H1 (cell line): ENCODE data around the gene ZNF488.

ENCODE experiments used
- EGR1 ChIP-seq: IDR thresholded peaks from 2 replicates; pipeline ENCODE4 v1.6.1; 2011; ENCODE audit warnings: low read depth, low read length, borderline replicate concordance
- POLR2A ChIP-seq, 2 experiments: IDR thresholded peaks; 1 replicate in 1 of 2; 2 replicates in 1 of 2; pipeline ENCODE4 v1.6.1; 2011; ENCODE audit warnings: low read depth in 2 of 2, low read length in 2 of 2, mild to moderate bottlenecking in 2 of 2; ENCODE audit errors: control extremely low read depth in 1 of 2
- SIX5 ChIP-seq: IDR thresholded peaks from 2 replicates; pipeline ENCODE4 v1.6.1; 2011; ENCODE audit warnings: mild to moderate bottlenecking, low read depth, low read length
- TF ChIP-seq, protein P1 (sequence below), 3 experiments: IDR thresholded peaks; 1 replicate in 2 of 3; 2 replicates in 1 of 3; pipeline versions ENCODE4 v1.5.1 to v1.6.1; 2011; ENCODE audit warnings: low read length in 3 of 3, mild to moderate bottlenecking in 3 of 3, inconsistent platforms in 2 of 3, low read depth in 1 of 3, moderate library complexity in 1 of 3; ENCODE audit not compliant: insufficient read depth in 1 of 3; ENCODE audit errors: control extremely low read depth in 1 of 3

GRCh38 chr10:47381103-47381395, 3.0 kb downstream of the ZNF488 start:
- TF ChIP-seq SIX5 (no peak), POLR2A (IDR thresholded peaks at IDR 0.05; ENCODE audit: control extremely low read depth in 1 of 2, low read depth in 2 of 2, low read length in 2 of 2) (no peak), EGR1 (no peak)
- TF ChIP-seq, protein P1, sequence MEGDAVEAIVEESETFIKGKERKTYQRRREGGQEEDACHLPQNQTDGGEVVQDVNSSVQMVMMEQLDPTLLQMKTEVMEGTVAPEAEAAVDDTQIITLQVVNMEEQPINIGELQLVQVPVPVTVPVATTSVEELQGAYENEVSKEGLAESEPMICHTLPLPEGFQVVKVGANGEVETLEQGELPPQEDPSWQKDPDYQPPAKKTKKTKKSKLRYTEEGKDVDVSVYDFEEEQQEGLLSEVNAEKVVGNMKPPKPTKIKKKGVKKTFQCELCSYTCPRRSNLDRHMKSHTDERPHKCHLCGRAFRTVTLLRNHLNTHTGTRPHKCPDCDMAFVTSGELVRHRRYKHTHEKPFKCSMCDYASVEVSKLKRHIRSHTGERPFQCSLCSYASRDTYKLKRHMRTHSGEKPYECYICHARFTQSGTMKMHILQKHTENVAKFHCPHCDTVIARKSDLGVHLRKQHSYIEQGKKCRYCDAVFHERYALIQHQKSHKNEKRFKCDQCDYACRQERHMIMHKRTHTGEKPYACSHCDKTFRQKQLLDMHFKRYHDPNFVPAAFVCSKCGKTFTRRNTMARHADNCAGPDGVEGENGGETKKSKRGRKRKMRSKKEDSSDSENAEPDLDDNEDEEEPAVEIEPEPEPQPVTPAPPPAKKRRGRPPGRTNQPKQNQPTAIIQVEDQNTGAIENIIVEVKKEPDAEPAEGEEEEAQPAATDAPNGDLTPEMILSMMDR (IDR thresholded peaks at IDR 0.05; ENCODE audit: control extremely low read depth in 1 of 3, insufficient read depth in 1 of 3, low read depth in 1 of 3, low read length in 3 of 3), result no peak
